ENCODE measurements around the gene TRIM71.

TRIM71 gene

GRCh38 chr3:32836601-32837000 is 18.8 kb downstream of the TRIM71 start (continued):
- TF ChIP-seq, protein P1, sequence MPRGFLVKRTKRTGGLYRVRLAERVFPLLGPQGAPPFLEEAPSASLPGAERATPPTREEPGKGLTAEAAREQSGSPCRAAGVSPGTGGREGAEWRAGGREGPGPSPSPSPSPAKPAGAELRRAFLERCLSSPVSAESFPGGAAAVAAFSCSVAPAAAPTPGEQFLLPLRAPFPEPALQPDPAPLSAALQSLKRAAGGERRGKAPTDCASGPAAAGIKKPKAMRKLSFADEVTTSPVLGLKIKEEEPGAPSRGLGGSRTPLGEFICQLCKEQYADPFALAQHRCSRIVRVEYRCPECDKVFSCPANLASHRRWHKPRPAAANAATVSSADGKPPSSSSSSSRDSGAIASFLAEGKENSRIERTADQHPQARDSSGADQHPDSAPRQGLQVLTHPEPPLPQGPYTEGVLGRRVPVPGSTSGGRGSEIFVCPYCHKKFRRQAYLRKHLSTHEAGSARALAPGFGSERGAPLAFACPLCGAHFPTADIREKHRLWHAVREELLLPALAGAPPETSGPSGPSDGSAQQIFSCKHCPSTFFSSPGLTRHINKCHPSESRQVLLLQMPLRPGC (tag by site-specific recombination; IDR thresholded peaks at IDR 0.05) = no peak
- TF ChIP-seq MYNN (tag by site-specific recombination; IDR thresholded peaks at IDR 0.05; ENCODE audit: borderline replicate concordance) = no peak

DNA sequence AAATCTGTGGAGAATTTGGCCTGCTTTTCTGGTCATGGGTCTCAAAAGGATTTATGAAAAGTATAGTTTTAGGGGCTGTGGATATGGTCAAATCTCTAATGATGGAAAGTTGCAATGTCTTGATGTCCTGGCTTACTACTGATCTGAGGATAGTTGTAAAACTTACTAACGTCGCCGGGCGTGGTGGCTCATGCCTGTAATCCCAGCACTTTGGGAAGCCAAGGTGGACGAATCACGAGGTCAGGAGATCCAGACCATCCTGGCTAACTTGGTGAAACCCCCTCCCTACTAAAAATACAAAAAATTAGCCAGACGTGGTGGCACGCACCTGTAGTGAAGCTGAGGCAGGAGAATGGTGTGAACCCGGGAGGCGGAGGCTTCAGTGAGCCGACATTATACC is 19.6 kb downstream of the TRIM71 start:
- TF ChIP-seq ZNF121 (tag by site-specific recombination; IDR thresholded peaks at IDR 0.05) = no peak
- no peak for TF ChIP-seq MYNN (tag by site-specific recombination; IDR thresholded peaks at IDR 0.05; ENCODE audit: borderline replicate concordance)
- no peaks in the 10 kb centered on the region for H3K9me3 ChIP-seq (ENCODE audit: control insufficient read depth, insufficient read depth, low read depth, low read length)
- H3K36me3 ChIP-seq (ENCODE audit: control insufficient read depth in 2 of 2, insufficient read depth in 1 of 2, low read length in 2 of 2) = no peaks in the 10 kb centered on the region
- ChIA-PET CTCF (no interaction called here), POLR2A (no interaction called here)
- H3K27ac ChIP-seq (ENCODE audit: extremely low read depth, low read depth, low read length) = no peak overlapping the region
- H3K4me3 ChIP-seq (ENCODE audit: low read depth, low read length) = no peak overlapping the region
- no peaks in the 10 kb centered on the region for H3K4me1 ChIP-seq (ENCODE audit: control insufficient read depth, insufficient read depth, low read length)

DNA sequence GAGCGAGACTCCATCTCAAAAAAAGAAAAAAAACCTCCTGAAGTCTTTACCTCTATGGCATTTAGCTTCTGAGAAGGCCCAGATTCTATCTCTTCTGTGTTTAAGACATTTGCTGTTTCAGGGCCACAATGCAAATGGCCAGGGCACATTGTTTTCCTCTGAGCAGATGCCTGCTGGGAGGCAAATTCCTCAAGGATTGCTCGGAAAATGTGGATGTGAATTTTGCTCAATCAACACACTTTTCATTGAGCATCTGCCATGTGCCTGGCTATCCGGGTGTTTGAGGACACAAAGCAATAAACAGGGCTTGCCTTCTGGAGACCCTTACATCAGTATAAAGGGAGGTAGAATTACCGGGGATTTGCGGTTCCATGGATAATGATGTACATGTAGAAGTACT is 20.0 kb downstream of the TRIM71 start:
- H3K27ac ChIP-seq (ENCODE audit: extremely low read depth, low read depth, low read length) = no peak overlapping the region

DNA sequence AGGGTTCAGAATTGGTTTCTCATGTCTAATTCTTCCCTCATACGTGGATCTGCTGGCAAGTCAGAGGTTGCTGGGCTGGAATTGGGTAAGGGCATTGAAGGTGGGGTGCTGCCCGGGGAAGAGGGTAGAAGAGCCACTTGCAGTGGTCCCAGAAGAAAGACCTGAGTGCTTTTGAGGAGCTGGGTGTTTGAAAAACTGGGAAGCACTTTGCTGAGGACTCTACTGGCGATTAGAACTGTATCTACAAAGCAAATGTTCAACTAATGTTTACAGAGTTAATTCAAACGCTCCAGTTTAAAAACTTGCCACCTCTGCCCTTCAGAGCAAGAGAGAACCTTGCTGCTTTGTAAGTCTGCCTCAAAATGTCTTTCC is 21.9 kb downstream of the TRIM71 start:
- ChIA-PET POLR2A (no interaction called here), CTCF (no interaction called here)
- H3K4me1 ChIP-seq (ENCODE audit: control insufficient read depth, insufficient read depth, low read length) = no peaks in the 10 kb centered on the region
- H3K4me3 ChIP-seq (ENCODE audit: low read depth, low read length) = no peak overlapping the region
- no peak overlapping the region for H3K27ac ChIP-seq (ENCODE audit: extremely low read depth, low read depth, low read length)
- no peaks in the 10 kb centered on the region for H3K9me3 ChIP-seq (ENCODE audit: control insufficient read depth, insufficient read depth, low read depth, low read length)
- H3K36me3 ChIP-seq (ENCODE audit: control insufficient read depth in 2 of 2, insufficient read depth in 1 of 2, low read length in 2 of 2) = no peaks in the 10 kb centered on the region
- TF ChIP-seq PRDM2 (tag by site-specific recombination; IDR thresholded peaks at IDR 0.05; ENCODE audit: borderline replicate concordance) (no peak), ZNF645 (tag by site-specific recombination; IDR thresholded peaks at IDR 0.05) (no peak), SP7 (tag by site-specific recombination; IDR thresholded peaks at IDR 0.05) (no peak)

More for the DNA sequence above, 20.0 kb downstream of the TRIM71 start:
- ChIA-PET POLR2A (no interaction called here), CTCF (interaction anchor here (0.6 kb wide), 1 partner anchor 41 kb away, joined by 3 read pairs; no protein-coding TSS in a partner anchor)
- no peaks in the 10 kb centered on the region for H3K4me1 ChIP-seq (ENCODE audit: control insufficient read depth, insufficient read depth, low read length)
- H3K36me3 ChIP-seq (ENCODE audit: control insufficient read depth in 2 of 2, insufficient read depth in 1 of 2, low read length in 2 of 2) = no peaks in the 10 kb centered on the region
- no peak overlapping the region for H3K4me3 ChIP-seq (ENCODE audit: low read depth, low read length)
- no peak for TF ChIP-seq ZNF488 (tag by site-specific recombination; IDR thresholded peaks at IDR 0.05)
- TF ChIP-seq ZNF792 (tag by site-specific recombination; IDR thresholded peaks at IDR 0.05) = no peak
- no peak for TF ChIP-seq SP3 (tag by site-specific recombination; IDR thresholded peaks at IDR 0.05)
- TF ChIP-seq ZNF248 (tag by site-specific recombination; IDR thresholded peaks at IDR 0.05) = no peak
- no peak for TF ChIP-seq ZNF658 (tag by site-specific recombination; IDR thresholded peaks at IDR 0.05)
- no peak for TF ChIP-seq ZBTB8A (tag by site-specific recombination; IDR thresholded peaks at IDR 0.05)
- TF ChIP-seq ZFP37 (tag by site-specific recombination; IDR thresholded peaks at IDR 0.05) = no peak
- no peak for TF ChIP-seq ZNF10 (tag by site-specific recombination; IDR thresholded peaks at IDR 0.05)
- no peak for TF ChIP-seq ZSCAN16 (tag by site-specific recombination; IDR thresholded peaks at IDR 0.05)
- TF ChIP-seq SALL2 (tag by site-specific recombination; IDR thresholded peaks at IDR 0.05; ENCODE audit: borderline replicate concordance) = no peak
- TF ChIP-seq, protein P2, sequence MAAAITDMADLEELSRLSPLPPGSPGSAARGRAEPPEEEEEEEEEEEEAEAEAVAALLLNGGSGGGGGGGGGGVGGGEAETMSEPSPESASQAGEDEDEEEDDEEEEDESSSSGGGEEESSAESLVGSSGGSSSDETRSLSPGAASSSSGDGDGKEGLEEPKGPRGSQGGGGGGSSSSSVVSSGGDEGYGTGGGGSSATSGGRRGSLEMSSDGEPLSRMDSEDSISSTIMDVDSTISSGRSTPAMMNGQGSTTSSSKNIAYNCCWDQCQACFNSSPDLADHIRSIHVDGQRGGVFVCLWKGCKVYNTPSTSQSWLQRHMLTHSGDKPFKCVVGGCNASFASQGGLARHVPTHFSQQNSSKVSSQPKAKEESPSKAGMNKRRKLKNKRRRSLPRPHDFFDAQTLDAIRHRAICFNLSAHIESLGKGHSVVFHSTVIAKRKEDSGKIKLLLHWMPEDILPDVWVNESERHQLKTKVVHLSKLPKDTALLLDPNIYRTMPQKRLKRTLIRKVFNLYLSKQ (tag by site-specific recombination; IDR thresholded peaks at IDR 0.05; ENCODE audit: borderline replicate concordance) = no peak
- no peak for TF ChIP-seq SETDB1 (IDR thresholded peaks at IDR 0.05; ENCODE audit: insufficient read length, low read length)
- TF ChIP-seq BCL11A (tag by site-specific recombination; IDR thresholded peaks at IDR 0.05; ENCODE audit: low read depth) = no peak
- no peak for TF ChIP-seq ZNF624 (tag by site-specific recombination; IDR thresholded peaks at IDR 0.05)
- no peak for TF ChIP-seq ZIC2 (tag by site-specific recombination; IDR thresholded peaks at IDR 0.05)
- no peak for TF ChIP-seq ZNF121 (tag by site-specific recombination; IDR thresholded peaks at IDR 0.05)
- no peaks in the 10 kb centered on the region for H3K9me3 ChIP-seq (ENCODE audit: control insufficient read depth, insufficient read depth, low read depth, low read length)
